Endodermal cell (in vitro differentiated cells): Measurements from ENCODE around the gene FAM222B. TPM values are rescaled to one million over a fixed set of nuclear protein-coding genes. Genes with fewer than 3 reads are reported as not detected.

Experiments used
- DNase-seq: peaks from one replicate; pipeline ENCODE4 v3.0.0-alpha.2; 2017
- H3K27ac ChIP-seq: 2 replicates; pipeline ENCODE4 v1.5.1; 2013; ENCODE audit warnings: mild to moderate bottlenecking, low read depth, low read length, moderate library complexity
- H3K27me3 ChIP-seq: 2 replicates; pipeline ENCODE4 v1.6.1; 2013; ENCODE audit warnings: mild to moderate bottlenecking, low read length, moderate library complexity; ENCODE audit not compliant: insufficient read depth, control insufficient read depth, poor library complexity, severe bottlenecking
- H3K36me3 ChIP-seq: 2 replicates; pipeline ENCODE4 v1.7.0; 2013; ENCODE audit warnings: mild to moderate bottlenecking, low read length, moderate library complexity; ENCODE audit not compliant: control insufficient read depth, insufficient read depth
- H3K4me1 ChIP-seq: one replicate; pipeline ENCODE4 v1.7.0; 2013; ENCODE audit warnings: low read length; ENCODE audit not compliant: control insufficient read depth, insufficient read depth
- H3K4me3 ChIP-seq: 2 replicates; pipeline ENCODE4 v1.5.1; 2013; ENCODE audit warnings: mild to moderate bottlenecking, low read length, moderate library complexity
- H3K9ac ChIP-seq: 2 replicates; pipeline ENCODE4 v1.6.1; 2013; ENCODE audit warnings: mild to moderate bottlenecking, low read length, moderate library complexity; ENCODE audit not compliant: poor library complexity, severe bottlenecking; ENCODE audit errors: extremely low read depth
- H3K9me3 ChIP-seq: 2 replicates; pipeline ENCODE4 v1.6.1; 2013; ENCODE audit warnings: mild to moderate bottlenecking, low read length, moderate library complexity; ENCODE audit not compliant: control insufficient read depth
- H3K27ac Mint-ChIP-seq: 2 replicates; pipeline ENCODE4 v1.8.0; 2020; ENCODE audit warnings: mixed read lengths
- H3K27me3 Mint-ChIP-seq: 2 replicates; pipeline ENCODE4 v1.8.0; 2021; ENCODE audit warnings: mild to moderate bottlenecking, mixed read lengths; ENCODE audit not compliant: insufficient read depth
- H3K36me3 Mint-ChIP-seq: 2 replicates; pipeline ENCODE4 v1.8.0; 2020; ENCODE audit warnings: low read depth, mixed read lengths
- H3K4me1 Mint-ChIP-seq: 2 replicates; pipeline ENCODE4 v1.8.0; 2020; ENCODE audit warnings: mixed read lengths
- H3K4me3 Mint-ChIP-seq: 2 replicates; pipeline ENCODE4 v1.8.0; 2020; ENCODE audit warnings: mild to moderate bottlenecking, moderate library complexity, mixed read lengths
- H3K9me3 Mint-ChIP-seq: 2 replicates; pipeline ENCODE4 v1.8.0; 2020; ENCODE audit warnings: mild to moderate bottlenecking, mixed read lengths
- WGBS, 2 experiments: methylation state at CpG; one replicate each; pipeline versions ENCODE4 v1.1.5 to v1.1.7; 2013; ENCODE audit warnings: missing lambda C conversion rate in 2 of 2, mixed read lengths in 1 of 2; ENCODE audit not compliant: insufficient coverage in 1 of 2, insufficient read length in 1 of 2; 5-methylcytosine and 5-hydroxymethylcytosine counted together
- total RNA-seq, 2 donors: library from RNA; stranded (reverse); fragmentation: NEBNext Ultra II Directional in 1 of 2; extraction: Animal tissue kit (Norgen Biotek cat#: 25700) in 1 of 2; gene quantifications; 2 replicates in 1 of 2; 3 replicates in 1 of 2; pipeline ENCODE4 v1.2.1, GENCODE V29; 2021
- TF ChIP-seq, protein P1 (sequence below): fragments of 200-600 bp; sonication (generic); conservative IDR thresholded peaks from 2 replicates; pipeline ENCODE4 v1.5.0; 2021; ENCODE audit warnings: antibody characterized with exemption, mild to moderate bottlenecking

The FAM222B gene
- total RNA-seq, 2 donors from 2014 or later = 59.2 to 75.7 TPM

DNA sequence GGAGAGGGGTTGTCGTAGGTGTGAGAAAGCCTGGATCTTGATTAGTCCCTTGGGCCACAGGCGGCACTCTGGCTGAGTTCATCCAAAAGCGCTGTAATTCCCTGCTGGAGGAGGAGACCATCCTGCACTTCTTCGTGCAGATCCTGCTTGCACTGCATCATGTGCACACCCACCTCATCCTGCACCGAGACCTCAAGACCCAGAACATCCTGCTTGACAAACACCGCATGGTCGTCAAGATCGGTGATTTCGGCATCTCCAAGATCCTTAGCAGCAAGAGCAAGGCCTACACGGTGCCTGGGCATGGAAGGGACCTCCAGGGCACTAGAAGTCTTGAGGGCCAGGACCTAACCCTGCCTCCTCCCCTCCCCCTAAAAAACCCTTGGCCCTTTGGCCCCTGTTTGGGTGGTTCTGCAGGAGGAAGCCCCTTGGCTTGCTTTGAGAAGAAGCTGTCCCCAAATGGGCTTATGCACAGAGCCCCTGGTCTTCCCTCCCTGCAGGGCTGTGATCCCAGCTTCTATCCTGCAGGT lies 107.8 kb downstream of the FAM222B start:
- no peaks in the 10 kb centered on the region for H3K27me3 Mint-ChIP-seq
- peaks cover 30% of the 10 kb centered on the region for H3K36me3 Mint-ChIP-seq
- Histone ChIP-seq H3K36me3 (peaks cover 7% of the 10 kb centered on the region), H3K9ac (no peak overlapping the region), H3K27me3 (no peaks in the 10 kb centered on the region), H3K9me3 (no peaks in the 10 kb centered on the region), H3K4me3 (no peak overlapping the region), H3K4me1 (no peaks in the 10 kb centered on the region), H3K27ac (no peak overlapping the region)
- TF ChIP-seq, protein P1, sequence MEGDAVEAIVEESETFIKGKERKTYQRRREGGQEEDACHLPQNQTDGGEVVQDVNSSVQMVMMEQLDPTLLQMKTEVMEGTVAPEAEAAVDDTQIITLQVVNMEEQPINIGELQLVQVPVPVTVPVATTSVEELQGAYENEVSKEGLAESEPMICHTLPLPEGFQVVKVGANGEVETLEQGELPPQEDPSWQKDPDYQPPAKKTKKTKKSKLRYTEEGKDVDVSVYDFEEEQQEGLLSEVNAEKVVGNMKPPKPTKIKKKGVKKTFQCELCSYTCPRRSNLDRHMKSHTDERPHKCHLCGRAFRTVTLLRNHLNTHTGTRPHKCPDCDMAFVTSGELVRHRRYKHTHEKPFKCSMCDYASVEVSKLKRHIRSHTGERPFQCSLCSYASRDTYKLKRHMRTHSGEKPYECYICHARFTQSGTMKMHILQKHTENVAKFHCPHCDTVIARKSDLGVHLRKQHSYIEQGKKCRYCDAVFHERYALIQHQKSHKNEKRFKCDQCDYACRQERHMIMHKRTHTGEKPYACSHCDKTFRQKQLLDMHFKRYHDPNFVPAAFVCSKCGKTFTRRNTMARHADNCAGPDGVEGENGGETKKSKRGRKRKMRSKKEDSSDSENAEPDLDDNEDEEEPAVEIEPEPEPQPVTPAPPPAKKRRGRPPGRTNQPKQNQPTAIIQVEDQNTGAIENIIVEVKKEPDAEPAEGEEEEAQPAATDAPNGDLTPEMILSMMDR = no peak
- H3K27ac Mint-ChIP-seq = no peak overlapping the region
- no peaks in the 10 kb centered on the region for H3K9me3 Mint-ChIP-seq
- H3K4me1 Mint-ChIP-seq = peaks cover 1% of the 10 kb centered on the region
- no peak overlapping the region for H3K4me3 Mint-ChIP-seq
- WGBS, 2 experiments = 91 to 93% methylated on average over 4 to 10 of the region's 10 CpGs
- DNase-seq = no peak

DNA sequence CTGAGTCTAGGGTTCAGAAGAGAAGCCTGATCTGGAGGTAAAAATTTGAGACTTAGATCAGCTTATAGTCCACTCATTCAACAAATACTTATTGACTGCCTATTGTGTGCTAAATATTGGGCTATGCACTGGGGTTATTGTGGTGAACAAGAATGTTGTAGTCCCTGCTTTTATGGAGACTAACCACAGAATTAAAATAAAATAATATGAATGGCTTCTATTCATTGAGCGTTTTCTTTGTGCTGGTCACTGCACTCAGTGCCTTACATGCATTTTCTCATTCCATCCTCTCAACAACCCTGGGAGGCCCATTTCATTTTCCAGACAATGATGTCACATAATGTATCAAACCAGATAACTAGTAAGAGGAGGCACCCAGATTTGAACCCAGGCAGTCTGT lies 109.2 kb downstream of the FAM222B start:
- WGBS, 2 experiments = 95 to 100% methylated on average over 1 of the region's 1 CpG
- no peaks in the 10 kb centered on the region for H3K27me3 ChIP-seq
- Mint-ChIP-seq H3K27ac (no peak overlapping the region), H3K9me3 (no peaks in the 10 kb centered on the region), H3K4me1 (peaks cover 6% of the 10 kb centered on the region), H3K36me3 (peaks cover 19% of the 10 kb centered on the region), H3K27me3 (no peaks in the 10 kb centered on the region), H3K4me3 (no peak overlapping the region)
- H3K9me3 ChIP-seq = no peaks in the 10 kb centered on the region
- H3K4me3 ChIP-seq = no peak overlapping the region
- no peak for DNase-seq
- TF ChIP-seq, protein P1 = no peak
- H3K9ac ChIP-seq = no peak overlapping the region
- H3K4me1 ChIP-seq = no peaks in the 10 kb centered on the region
- no peak overlapping the region for H3K27ac ChIP-seq
- H3K36me3 ChIP-seq = peaks cover 4% of the 10 kb centered on the region

DNA sequence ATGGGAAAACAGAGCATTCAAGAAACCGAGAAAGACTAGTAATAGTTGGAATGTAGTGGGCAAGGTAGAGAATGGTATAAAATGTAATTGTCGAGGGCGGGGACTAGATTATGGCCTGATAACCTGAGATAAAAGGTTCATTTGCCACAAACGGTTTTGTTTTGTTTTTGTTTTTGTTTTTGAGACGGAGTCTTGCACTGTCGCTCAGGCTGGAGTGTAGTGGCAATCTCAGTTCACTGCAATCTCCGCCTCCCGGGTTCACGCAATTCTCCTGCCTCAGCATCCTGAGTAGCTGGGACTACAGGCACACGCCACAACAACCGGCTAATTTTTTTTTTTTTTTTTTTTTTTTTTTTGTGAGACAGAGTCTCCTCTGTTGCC lies 112.7 kb downstream of the FAM222B start:
- Histone ChIP-seq H3K36me3 (peaks cover 4% of the 10 kb centered on the region), H3K4me3 (no peak overlapping the region), H3K9ac (no peak overlapping the region), H3K27me3 (no peaks in the 10 kb centered on the region), H3K9me3 (no peaks in the 10 kb centered on the region), H3K4me1 (no peaks in the 10 kb centered on the region), H3K27ac (no peak overlapping the region)
- H3K9me3 Mint-ChIP-seq = no peaks in the 10 kb centered on the region
- peaks cover 12% of the 10 kb centered on the region for H3K4me1 Mint-ChIP-seq
- no peaks in the 10 kb centered on the region for H3K27me3 Mint-ChIP-seq
- peaks cover 7% of the 10 kb centered on the region for H3K36me3 Mint-ChIP-seq
- TF ChIP-seq, protein P1 = no peak
- no peak for DNase-seq
- H3K4me3 Mint-ChIP-seq = no peak overlapping the region
- WGBS, 2 experiments = 90 to 95% methylated on average over 9 of the region's 11 CpGs
- peak overlapping the region; percentile 78 for H3K27ac Mint-ChIP-seq
